ENCODE measurements around the gene MEF2B. TPM values are rescaled to one million over a fixed set of nuclear protein-coding genes. Genes with fewer than 3 reads are reported as not detected.

The MEF2B gene
- total RNA-seq, 1 experiment from 2014 or later, result 1.1 TPM

DNA sequence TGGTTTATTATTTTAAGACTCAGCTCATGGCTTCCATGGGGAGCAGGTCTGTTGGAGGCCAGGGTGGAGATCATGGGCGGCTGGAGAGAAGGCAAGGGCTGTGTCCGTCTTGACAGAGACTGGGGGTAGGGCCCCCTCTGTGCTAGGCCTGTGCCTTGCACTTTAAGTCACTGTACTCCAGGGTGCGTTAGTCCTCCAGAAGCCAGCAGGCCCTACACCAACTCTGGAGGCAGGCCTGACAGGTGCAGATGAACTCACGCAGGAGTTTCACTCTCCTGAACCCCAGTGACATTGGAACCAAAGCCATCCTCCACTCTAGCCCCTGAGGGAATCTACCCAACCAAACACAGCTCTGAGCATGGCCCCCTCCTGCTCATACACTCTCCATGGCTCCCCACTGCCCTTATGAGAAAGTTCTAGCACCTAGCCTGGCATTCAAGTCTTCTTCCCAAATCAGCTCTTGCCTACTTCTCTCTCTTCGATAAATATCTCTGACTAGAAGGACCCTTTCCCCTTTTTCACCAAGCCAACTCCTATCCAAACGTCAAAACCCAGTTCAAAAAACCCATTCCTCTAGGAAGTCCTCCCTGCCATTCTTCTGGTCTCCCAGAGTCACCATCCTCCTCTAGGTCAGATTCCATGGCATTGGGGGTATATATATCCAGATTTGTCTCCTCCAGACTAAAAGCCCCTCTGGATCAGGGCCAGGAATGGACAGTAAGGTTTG, 15.1 kb downstream of the MEF2B start:
- no peak overlapping the region for H3K27ac ChIP-seq (ENCODE audit: low read length)
- no peak overlapping the region for H3K4me3 ChIP-seq (ENCODE audit: low read depth in 2 of 2, low read length in 2 of 2)
- BruUV-seq (replicated peaks), result no TSS peak
- H3K9me3 ChIP-seq (ENCODE audit: control insufficient read depth, insufficient read depth, low read depth, low read length), result no peaks in the 10 kb centered on the region
- ChIA-PET CTCF (no interaction called here), POLR2A (no interaction called here)
- TF ChIP-seq POLR2AphosphoS5 (IDR thresholded peaks at IDR 0.05; ENCODE audit: low read depth, low read length) (no peak), SIN3A (IDR thresholded peaks at IDR 0.05; ENCODE audit: borderline replicate concordance, insufficient read depth, low read depth, low read length) (no peak), TCF7L2 (IDR thresholded peaks at IDR 0.05; ENCODE audit: low read depth, low read length) (no peak)
- TF ChIP-seq, protein P1, sequence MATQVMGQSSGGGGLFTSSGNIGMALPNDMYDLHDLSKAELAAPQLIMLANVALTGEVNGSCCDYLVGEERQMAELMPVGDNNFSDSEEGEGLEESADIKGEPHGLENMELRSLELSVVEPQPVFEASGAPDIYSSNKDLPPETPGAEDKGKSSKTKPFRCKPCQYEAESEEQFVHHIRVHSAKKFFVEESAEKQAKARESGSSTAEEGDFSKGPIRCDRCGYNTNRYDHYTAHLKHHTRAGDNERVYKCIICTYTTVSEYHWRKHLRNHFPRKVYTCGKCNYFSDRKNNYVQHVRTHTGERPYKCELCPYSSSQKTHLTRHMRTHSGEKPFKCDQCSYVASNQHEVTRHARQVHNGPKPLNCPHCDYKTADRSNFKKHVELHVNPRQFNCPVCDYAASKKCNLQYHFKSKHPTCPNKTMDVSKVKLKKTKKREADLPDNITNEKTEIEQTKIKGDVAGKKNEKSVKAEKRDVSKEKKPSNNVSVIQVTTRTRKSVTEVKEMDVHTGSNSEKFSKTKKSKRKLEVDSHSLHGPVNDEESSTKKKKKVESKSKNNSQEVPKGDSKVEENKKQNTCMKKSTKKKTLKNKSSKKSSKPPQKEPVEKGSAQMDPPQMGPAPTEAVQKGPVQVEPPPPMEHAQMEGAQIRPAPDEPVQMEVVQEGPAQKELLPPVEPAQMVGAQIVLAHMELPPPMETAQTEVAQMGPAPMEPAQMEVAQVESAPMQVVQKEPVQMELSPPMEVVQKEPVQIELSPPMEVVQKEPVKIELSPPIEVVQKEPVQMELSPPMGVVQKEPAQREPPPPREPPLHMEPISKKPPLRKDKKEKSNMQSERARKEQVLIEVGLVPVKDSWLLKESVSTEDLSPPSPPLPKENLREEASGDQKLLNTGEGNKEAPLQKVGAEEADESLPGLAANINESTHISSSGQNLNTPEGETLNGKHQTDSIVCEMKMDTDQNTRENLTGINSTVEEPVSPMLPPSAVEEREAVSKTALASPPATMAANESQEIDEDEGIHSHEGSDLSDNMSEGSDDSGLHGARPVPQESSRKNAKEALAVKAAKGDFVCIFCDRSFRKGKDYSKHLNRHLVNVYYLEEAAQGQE (IDR thresholded peaks at IDR 0.05; ENCODE audit: insufficient read depth in 1 of 2, low read depth in 2 of 2, low read length in 1 of 2), result no peak
- TF ChIP-seq, protein P2, sequence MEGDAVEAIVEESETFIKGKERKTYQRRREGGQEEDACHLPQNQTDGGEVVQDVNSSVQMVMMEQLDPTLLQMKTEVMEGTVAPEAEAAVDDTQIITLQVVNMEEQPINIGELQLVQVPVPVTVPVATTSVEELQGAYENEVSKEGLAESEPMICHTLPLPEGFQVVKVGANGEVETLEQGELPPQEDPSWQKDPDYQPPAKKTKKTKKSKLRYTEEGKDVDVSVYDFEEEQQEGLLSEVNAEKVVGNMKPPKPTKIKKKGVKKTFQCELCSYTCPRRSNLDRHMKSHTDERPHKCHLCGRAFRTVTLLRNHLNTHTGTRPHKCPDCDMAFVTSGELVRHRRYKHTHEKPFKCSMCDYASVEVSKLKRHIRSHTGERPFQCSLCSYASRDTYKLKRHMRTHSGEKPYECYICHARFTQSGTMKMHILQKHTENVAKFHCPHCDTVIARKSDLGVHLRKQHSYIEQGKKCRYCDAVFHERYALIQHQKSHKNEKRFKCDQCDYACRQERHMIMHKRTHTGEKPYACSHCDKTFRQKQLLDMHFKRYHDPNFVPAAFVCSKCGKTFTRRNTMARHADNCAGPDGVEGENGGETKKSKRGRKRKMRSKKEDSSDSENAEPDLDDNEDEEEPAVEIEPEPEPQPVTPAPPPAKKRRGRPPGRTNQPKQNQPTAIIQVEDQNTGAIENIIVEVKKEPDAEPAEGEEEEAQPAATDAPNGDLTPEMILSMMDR (IDR thresholded peaks at IDR 0.05), result no peak
- no peaks in the 10 kb centered on the region for H3K36me3 ChIP-seq (ENCODE audit: control insufficient read depth, insufficient read depth, low read length)
- in situ Hi-C loops (cut with HindIII; ENCODE audit: low pct_unique_long_range_greater_than_20kb, low sequenced_read_pairs), result no loop called here
- DNase-seq (ENCODE audit: low read depth, low spot score) (no peak), ATAC-seq (no peak)
- no peaks in the 10 kb centered on the region for H3K4me1 ChIP-seq (ENCODE audit: control insufficient read depth, insufficient read depth, low read length)
- no peaks in the 10 kb centered on the region for H3K27me3 ChIP-seq (ENCODE audit: control insufficient read depth, insufficient read depth, low read length)
- intact Hi-C loops (cut with micrococcal nuclease; ENCODE audit: unreplicated experiment), result no loop called here

DNA sequence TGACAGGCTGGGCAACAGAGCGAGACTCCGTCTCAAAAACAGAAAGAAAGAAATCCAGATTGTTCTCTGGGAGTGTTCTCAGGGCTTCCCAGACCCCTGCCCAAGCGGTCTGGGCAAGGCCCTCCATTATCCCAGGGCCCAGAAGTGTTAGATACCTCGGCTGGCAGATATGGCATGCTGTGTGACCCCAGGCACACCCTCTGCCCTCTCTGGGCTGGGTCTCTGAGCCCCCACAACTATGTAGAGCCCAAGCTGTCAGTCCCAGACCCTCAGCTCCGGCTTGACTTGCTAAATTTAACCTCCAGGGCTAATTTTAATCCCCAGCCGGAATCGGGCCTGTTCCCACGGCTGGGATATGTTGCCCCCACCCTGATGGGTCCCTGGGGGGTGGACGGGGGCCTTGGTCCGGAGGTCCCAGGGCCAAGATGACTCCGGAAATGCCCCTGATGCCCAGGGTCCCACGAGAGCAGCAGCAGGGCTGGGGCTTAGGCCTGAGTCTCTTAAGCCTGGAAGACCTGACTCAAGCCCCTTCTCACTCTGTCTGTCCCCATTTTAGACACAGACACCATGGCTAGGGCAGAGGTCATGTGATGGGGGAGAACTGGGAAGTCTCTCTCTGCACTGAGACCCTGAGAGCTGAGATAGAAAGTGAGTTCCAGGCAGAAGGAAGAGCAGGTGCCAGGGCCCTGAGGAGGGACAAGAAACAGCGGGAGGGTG, 17.2 kb downstream of the MEF2B start:
- CTCF ChIA-PET, result interaction anchor here (0.7 kb wide), 1 partner anchor 78 kb away, joined by 5 read pairs; no protein-coding TSS in a partner anchor
- POLR2A ChIA-PET, result interaction anchor here (0.6 kb wide), 2 partner anchors 21 to 84 kb away, joined by 3 to 7 read pairs; no protein-coding TSS in a partner anchor
- H3K9me3 ChIP-seq (ENCODE audit: control insufficient read depth, insufficient read depth, low read depth, low read length), result no peaks in the 10 kb centered on the region
- no peak overlapping the region for H3K4me3 ChIP-seq (ENCODE audit: low read depth in 2 of 2, low read length in 2 of 2)
- H3K4me1 ChIP-seq (ENCODE audit: control insufficient read depth, insufficient read depth, low read length), result no peaks in the 10 kb centered on the region
- no peaks in the 10 kb centered on the region for H3K27me3 ChIP-seq (ENCODE audit: control insufficient read depth, insufficient read depth, low read length)
- no peaks in the 10 kb centered on the region for H3K36me3 ChIP-seq (ENCODE audit: control insufficient read depth, insufficient read depth, low read length)
- no TSS peak for BruUV-seq (replicated peaks)
- ATAC-seq (no peak), DNase-seq (ENCODE audit: low read depth, low spot score) (no peak)
- TF ChIP-seq, protein P2 (IDR thresholded peaks at IDR 0.05), result no peak
- no peak for TF ChIP-seq TCF7L2 (IDR thresholded peaks at IDR 0.05; ENCODE audit: low read depth, low read length)
- TF ChIP-seq POLR2AphosphoS5 (IDR thresholded peaks at IDR 0.05; ENCODE audit: low read depth, low read length), result no peak
- TF ChIP-seq SIN3A (IDR thresholded peaks at IDR 0.05; ENCODE audit: borderline replicate concordance, insufficient read depth, low read depth, low read length), result no peak
- TF ChIP-seq, protein P1 (IDR thresholded peaks at IDR 0.05; ENCODE audit: insufficient read depth in 1 of 2, low read depth in 2 of 2, low read length in 1 of 2), result no peak
- intact Hi-C loops (cut with micrococcal nuclease; ENCODE audit: unreplicated experiment) (no loop called here), in situ Hi-C loops (cut with HindIII; ENCODE audit: low pct_unique_long_range_greater_than_20kb, low sequenced_read_pairs) (no loop called here)
- no peak overlapping the region for H3K27ac ChIP-seq (ENCODE audit: low read length)

Measured in Panc1 (cell line).